HG02759 (cell line): ENCODE data around the gene TECPR1.
A peak's percentile ranks its signal among the peaks of the same experiment; 100 is the strongest.

Source experiments
- ATAC-seq: cut with Tn5 transposase; IDR thresholded peaks from one replicate; pipeline ENCODE4 v1.9.1; 2021; ENCODE audit warnings: mild to moderate bottlenecking, moderate library complexity; ENCODE audit not compliant: unreplicated experiment

Gene TECPR1

DNA sequence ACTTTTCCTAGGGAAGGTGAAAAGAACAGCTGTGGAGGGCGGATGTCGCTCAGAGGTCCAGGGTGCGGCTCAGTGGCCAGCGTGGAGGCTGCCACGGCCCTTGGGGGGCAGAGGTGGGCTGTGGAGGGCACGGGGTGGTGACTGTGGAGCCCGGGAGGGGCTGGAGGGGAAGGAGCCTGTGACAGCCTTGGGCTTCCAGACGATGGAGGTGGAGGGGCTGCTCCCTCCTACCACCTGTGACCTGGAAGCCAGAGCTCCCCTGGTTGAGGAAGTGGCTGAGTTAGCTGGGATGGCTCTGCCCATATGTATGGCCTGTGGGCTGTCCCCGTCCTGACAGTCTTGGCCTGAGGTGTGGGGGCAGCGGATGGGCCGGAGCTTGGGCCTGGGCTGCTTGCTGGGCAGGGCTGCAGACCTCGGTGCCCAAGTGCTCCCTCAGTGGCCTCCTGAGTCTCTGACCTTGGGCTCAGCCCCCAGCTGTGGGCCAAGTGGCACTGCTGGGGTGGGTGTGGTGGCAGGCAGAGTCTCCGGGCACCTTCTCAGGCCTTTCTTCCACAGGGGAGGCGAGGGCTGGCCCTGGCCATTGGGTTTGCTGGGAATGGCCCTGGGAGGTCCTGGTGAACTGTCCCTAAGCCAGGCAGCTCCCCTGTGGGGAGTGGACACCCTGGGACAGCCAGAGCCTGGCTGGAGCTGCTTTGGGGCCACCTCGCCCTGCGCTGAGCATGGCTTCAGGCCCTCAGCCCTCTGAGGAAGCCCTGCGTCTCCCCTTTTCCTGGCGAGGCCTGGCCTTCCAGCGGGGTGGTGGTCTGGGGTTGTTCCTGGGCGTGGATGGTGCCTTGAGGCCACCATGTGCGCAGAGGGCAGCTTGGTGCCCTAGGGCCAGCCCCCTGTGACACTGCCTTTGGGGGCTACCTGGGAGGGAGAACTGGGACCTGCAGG lies 33.4 kb upstream of the TECPR1 start:
- no peak for ATAC-seq

DNA sequence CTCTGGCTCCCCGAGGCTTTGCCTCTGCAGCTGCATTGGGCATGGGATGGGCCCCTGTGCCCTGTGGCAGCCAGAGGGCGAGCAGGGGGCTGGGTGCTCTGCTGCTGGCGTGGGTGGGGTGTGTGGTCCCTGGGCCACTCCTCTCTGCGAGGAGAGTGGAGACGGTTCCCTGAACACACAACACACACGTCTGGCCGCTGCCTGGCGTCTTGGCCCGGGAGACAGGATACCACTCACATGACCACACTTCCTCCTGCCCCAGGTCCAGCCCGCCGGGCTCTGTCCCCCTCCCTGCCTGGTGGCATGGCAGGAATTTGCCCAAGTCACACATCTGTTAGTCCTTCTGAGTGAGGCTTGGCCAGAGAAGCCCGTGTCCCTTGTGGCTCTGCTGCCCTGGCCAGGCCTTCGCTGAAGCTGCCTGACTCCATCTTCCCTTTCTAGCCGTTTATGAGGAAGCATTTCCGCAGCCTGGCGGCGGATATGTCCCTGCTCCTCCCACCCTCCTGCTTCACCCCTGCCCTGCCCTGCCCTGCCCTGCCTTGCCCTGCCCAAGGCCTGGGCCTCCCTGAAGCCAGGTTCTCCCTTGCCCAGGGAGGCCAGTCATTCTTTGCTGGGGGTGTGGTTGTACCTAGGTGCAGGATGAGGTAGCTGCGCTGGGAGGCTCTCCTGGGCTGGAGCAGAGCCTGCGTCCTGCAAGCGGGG lies 32.5 kb upstream of the TECPR1 start:
- ATAC-seq: no peak

DNA sequence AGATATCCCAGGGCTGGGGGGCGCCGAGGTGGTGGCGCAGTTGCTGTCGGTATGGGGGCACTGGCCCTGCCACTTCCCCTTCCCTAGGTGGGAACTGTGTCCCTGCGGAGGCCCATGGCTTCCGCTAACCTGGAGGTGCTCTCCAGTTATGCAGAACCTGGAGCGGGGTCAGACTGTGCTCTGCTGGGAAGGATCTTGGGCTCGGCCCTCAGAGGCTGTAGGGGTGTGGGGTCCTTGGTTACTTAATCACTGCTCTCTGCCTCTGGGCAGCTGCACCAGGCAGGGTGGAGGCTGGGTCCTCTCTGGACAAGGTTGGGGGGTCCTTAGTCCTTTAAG lies 31.8 kb upstream of the TECPR1 start:
- no peak for ATAC-seq

DNA sequence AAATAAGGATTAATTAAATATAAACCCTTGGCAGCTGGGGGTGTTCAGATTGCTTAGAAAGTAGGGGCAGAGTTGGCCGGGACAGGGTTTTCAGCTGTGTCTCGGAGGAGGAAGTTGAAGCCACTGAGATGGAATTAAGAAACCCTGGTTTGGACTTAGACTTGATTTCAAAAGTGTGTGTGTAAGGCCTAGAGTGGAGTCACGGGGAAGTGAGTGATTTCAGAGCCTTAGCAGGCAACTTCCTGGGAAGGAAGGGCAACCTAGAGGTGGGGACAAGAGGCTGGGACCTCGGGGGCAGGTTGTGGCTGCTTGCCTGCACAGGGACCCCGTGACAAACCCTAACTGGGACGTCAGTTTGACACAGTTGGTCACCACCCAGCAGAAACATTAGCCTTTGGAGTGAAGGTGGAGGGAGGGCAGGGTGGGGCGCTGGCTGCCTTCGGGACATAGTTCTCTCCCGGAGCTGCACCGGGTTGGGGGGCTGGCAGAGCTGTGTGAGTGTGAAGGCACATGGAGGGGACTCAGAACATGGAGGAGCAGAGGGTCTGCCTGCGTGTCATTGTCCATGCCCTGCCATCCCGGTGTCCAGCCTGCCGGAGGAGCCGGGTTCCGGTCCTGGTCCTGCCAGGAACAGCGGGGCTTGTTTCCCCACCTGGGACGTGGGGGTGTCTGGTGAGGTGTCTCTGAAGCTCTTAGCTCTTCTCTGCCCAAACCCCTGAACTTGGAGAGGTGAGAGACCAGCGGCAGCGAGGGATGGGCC lies 31.3 kb upstream of the TECPR1 start:
- no peak for ATAC-seq

DNA sequence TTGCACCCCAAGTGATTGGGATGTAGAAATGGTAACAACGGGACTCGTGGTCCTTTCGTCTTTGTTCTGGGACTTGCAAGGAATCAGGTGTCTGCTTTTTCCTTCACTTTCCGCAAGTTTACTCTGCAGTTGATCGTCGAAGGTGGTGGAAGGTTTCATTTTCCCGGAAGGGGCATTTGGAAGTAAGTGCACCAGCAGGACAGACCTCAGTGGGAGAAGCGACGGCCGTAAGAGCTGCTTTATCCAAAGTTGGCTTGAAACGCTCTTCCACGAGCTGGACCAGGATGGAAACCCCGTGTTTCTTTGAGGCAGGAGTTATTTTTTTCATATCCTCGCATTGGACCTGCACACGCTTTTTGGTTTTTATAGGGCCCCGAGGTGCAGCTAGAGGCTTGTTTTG lies 30.7 kb upstream of the TECPR1 start:
- ATAC-seq: no peak

DNA sequence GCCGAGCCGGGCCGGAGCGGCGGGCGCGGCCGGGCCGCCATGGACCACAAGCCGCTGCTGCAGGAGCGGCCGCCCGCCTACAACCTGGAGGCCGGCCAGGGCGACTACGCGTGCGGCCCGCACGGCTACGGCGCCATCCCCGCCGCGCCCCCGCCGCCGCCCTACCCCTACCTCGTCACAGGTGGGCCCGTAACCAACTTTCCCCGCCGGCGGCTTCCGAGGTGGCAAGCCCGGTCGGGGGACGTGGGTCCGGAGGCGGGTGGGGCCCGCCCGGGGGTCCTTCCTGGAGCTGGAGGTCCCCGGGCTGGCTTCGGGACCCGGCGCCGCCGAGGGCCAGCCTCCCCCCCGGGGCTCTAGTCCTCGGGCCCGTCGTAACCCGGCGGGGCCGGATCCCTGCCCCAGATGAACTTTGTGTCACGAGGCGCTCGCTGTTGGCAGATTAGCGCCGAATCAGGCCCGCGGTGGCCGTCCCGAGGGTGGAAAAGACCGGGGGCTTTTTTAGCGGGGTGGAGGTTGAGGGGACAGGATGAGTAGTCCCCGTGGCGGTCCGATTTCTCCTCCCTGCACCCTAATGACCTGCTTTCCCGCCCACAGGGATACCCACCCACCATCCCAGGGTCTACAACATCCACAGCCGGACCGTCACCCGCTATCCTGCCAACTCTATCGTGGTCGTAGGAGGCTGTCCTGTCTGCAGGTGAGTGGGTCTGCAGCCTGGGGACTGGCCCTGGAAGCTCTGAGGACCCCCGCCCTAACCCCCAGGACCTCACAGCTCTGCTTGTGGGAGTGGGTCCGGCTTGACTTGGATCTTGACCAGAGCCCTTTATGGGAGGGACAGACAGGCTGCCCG lies 29.9 kb upstream of the TECPR1 start:
- peak; percentile 47 for ATAC-seq

DNA sequence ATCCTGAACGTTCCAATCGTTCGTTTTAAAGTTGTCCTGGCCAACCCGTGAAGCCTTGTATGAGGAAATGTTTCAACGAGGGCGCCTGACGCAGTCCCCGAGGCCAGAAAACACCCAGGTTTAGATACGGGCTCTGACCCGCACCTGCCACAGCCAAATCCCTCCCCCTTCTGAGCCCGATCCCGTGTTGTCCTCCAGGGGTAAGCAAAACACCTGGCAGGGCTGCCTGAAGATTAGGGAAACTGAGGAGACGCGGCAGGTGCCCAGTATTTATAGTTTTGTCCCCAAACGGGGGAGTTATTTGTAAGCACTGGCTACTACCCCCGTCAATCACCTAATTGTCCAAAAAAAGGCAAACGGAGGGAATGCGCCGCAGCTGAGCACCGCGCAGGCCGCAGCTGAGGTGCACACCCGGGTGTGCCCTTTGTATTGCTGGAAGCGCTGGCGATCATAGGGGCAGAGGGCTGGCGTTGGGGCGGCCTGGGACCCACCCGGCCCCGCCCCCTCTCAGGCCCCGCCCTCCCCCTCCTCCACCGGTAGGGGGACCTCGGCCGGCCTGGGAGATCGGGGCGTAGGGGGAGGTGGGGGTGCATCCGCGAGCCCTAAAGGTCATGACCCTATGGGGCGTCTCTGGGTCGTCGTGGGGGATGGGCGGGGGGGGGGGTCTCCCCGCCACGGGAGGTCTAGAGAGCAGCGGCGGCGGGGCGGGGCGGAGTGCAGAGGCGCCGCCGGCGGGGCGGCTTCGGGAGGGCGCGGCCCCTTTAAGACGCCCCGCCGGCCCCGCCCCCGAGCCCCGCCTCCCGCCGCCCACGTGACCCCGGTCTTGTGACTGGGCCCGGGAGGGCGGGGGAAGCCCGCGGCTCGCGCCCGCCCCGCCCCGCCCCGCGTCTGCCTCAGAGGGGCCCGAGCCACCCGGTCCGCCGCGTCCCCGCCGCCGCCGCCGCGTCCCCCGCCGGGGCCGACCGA lies 29.0 kb upstream of the TECPR1 start, which contains the start of gene BRI3:
Gene BRI3 (plus strand): TSS at position 896 of the 966 bp plus-strand sequence. CDS start 110 bp downstream, outside the sequence.
- peak; percentile 81 for ATAC-seq

- no peak for ATAC-seq
These were observed 28.3 kb upstream of the TECPR1 start for GRCh38 chr7:98280296-98280695.

DNA sequence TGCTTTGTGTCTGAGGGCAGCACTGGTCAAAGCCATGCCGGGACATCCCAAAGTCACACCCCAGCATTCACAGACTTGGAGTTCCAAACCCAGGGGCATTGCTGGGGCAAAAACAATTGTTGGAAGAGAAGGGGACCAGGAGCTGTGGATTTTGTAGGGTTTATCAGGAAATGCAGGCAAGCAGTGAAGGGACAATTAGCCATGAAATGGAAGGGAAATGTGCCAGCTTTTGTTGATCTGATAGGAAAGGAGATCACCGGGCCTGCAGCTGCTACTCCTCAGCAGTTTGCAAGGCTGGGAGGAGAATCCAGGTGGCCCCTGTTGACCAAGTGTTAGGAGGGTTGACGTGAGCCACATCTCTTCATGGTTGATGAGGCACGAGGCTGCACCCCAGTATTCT lies 26.9 kb upstream of the TECPR1 start:
- ATAC-seq: no peak

DNA sequence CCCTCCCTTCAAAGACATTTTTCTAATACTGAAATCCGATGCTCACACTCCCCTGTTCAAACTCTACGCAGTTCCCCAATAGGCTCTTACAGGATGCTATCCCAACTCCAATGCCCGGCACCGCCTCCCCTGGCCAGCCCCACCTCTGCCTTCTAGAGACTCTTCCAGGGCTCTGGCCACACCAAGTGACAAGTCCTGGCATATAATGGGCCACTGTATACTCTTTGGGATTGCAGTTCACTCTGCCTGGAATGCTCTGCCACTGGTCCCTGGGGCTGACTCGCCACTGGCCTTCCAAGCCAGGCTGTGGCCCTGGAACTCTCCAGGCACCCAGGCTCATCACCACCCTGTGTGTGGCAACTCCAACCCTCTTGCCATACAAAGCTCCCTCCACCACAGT lies 26.4 kb upstream of the TECPR1 start:
- no peak for ATAC-seq

GRCh38 chr7:98276241-98276761 lies 24.3 kb upstream of the TECPR1 start:
- ATAC-seq: no peak

- ATAC-seq: no peak
These were observed 15.3 kb upstream of the TECPR1 start for GRCh38 chr7:98267303-98267702.

- no peak for ATAC-seq
These were observed 14.8 kb upstream of the TECPR1 start for GRCh38 chr7:98266840-98267239.

DNA sequence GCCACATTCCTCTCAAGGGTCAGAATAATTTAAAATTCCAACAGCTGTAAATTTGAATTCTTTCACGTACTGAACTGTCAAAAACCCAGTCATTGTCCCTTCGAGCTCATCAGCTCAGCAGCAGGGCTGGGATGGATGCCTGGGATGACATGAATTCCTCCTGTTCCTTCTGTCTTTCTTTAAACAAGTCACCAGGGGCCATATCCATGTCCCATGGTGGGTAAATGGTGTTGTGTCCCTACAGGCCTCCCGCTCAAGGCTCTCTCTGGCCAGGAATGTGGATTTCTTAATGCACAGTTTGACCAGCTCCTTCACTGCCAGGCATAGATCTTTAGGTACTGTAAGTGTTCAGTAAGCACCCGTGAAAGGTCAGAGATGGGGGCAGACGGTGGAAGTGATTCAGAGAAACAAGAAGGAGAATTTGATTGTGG lies 13.8 kb upstream of the TECPR1 start:
- no peak for ATAC-seq

GRCh38 chr7:98257701-98258100 lies 5.7 kb upstream of the TECPR1 start:
- ATAC-seq: no peak

GRCh38 chr7:98256431-98256830 lies 4.4 kb upstream of the TECPR1 start:
- ATAC-seq: no peak

GRCh38 chr7:98254951-98255610 lies 3.0 kb upstream of the TECPR1 start:
- no peak for ATAC-seq

GRCh38 chr7:98254516-98254915 lies 2.5 kb upstream of the TECPR1 start:
- ATAC-seq: no peak
